WTC11 (cell line): ENCODE results near the gene MAS1. TPM values are rescaled to one million over a fixed set of nuclear protein-coding genes. Genes with fewer than 3 reads are reported as not detected.

ENCODE experiments used
- ATAC-seq: fragments of 200-7000 bp; cut with Tn5 transposase; 2 replicates; pipeline ENCODE4 v1.10.0; 2021; ENCODE audit warnings: mild to moderate bottlenecking, moderate library complexity
- CTCF ChIA-PET: fragments of 300-600 bp; sonication (Branson Sonifier 250); formaldehyde crosslinking; loops from one replicate; lab custom pipeline; 2021; ENCODE audit warnings: antibody characterized with exemption; lab: Charles Lee
- POLR2A ChIA-PET: fragments of 350-600 bp; sonication (Branson Sonifier 250); formaldehyde crosslinking; loops from one replicate; lab custom pipeline; 2021; ENCODE audit warnings: antibody characterized with exemption; lab: Charles Lee
- DNase-seq: peaks from one replicate; pipeline ENCODE4 v3.0.0; 2021; ENCODE audit warnings: low spot score
- H3K27ac Mint-ChIP-seq: 2 replicates; pipeline ENCODE4 v1.8.0; 2021; ENCODE audit warnings: mixed read lengths
- H3K27me3 Mint-ChIP-seq: 2 replicates; pipeline ENCODE4 v1.8.0; 2021; ENCODE audit warnings: low read depth, mild to moderate bottlenecking, moderate library complexity, mixed read lengths
- H3K36me3 Mint-ChIP-seq: 2 replicates; pipeline ENCODE4 v1.8.0; 2021; ENCODE audit warnings: mixed read lengths
- H3K4me1 Mint-ChIP-seq: 2 replicates; pipeline ENCODE4 v1.8.0; 2022; ENCODE audit warnings: mixed read lengths
- H3K4me3 Mint-ChIP-seq: 2 replicates; pipeline ENCODE4 v1.8.0; 2021; ENCODE audit warnings: mild to moderate bottlenecking, moderate library complexity, mixed read lengths
- H3K9me3 Mint-ChIP-seq: 2 replicates; pipeline ENCODE4 v1.8.0; 2021; ENCODE audit warnings: mixed read lengths
- CREB1 ChIP-seq: sonication (generic); formaldehyde crosslinking; IDR thresholded peaks from 2 replicates; pipeline ENCODE4 v1.8.0; 2023; ENCODE audit warnings: mild to moderate bottlenecking, missing genetic modification reagents
- ESRRA ChIP-seq: sonication (generic); formaldehyde crosslinking; IDR thresholded peaks from 2 replicates; pipeline ENCODE4 v1.8.1; 2022; ENCODE audit warnings: mild to moderate bottlenecking, missing genetic modification reagents, borderline replicate concordance
- GTF2I ChIP-seq: fragments of 250-450 bp; sonication (Bioruptor Pico); conservative IDR thresholded peaks from 2 replicates; pipeline ENCODE4 v1.4.0; 2021; ENCODE audit warnings: mild to moderate bottlenecking
- HMGA2 ChIP-seq: fragments of 250-450 bp; sonication (Bioruptor Pico); IDR thresholded peaks from 2 replicates; pipeline ENCODE4 v1.4.0; 2021; ENCODE audit warnings: mild to moderate bottlenecking, moderate library complexity
- IRF2 ChIP-seq: sonication (generic); formaldehyde crosslinking; IDR thresholded peaks from 2 replicates; pipeline ENCODE4 v1.8.0; 2022; ENCODE audit warnings: low read depth, missing genetic modification reagents, borderline replicate concordance
- JAZF1 ChIP-seq: fragments of 250-450 bp; sonication (Bioruptor Pico); IDR thresholded peaks from 2 replicates; pipeline ENCODE4 v1.9.0; 2021; ENCODE audit warnings: moderate library complexity, mild to moderate bottlenecking, inconsistent platforms
- MYBL2 ChIP-seq: sonication (generic); formaldehyde crosslinking; IDR thresholded peaks from 2 replicates; pipeline ENCODE4 v1.8.1; 2023; ENCODE audit warnings: mild to moderate bottlenecking, moderate library complexity, missing genetic modification reagents
- NR1H2 ChIP-seq: sonication (generic); formaldehyde crosslinking; IDR thresholded peaks from 2 replicates; pipeline ENCODE4 v1.9.0; 2021; ENCODE audit warnings: mild to moderate bottlenecking, moderate library complexity, missing genetic modification reagents
- NR2C2 ChIP-seq: sonication (generic); formaldehyde crosslinking; IDR thresholded peaks from 2 replicates; pipeline ENCODE4 v1.8.0; 2022; ENCODE audit warnings: mild to moderate bottlenecking, missing genetic modification reagents
- ZNF138 ChIP-seq: sonication (generic); formaldehyde crosslinking; conservative IDR thresholded peaks from 2 replicates; pipeline ENCODE4 v1.8.1; 2022; ENCODE audit warnings: mild to moderate bottlenecking, moderate library complexity, missing genetic modification reagents
- total RNA-seq: library from RNA; stranded (reverse); gene quantifications from 3 replicates; pipeline ENCODE4 v1.2.3, GENCODE V29; 2021
- TF ChIP-seq, protein P1 (sequence below): fragments of 250-450 bp; sonication (Bioruptor Pico); IDR thresholded peaks from 2 replicates; pipeline ENCODE4 v1.9.0; 2021; ENCODE audit warnings: mild to moderate bottlenecking
- TF ChIP-seq, protein P2 (sequence below): sonication (generic); formaldehyde crosslinking; IDR thresholded peaks from 2 replicates; pipeline ENCODE4 v1.8.1; 2023; ENCODE audit warnings: mild to moderate bottlenecking, moderate library complexity, missing genetic modification reagents
- TF ChIP-seq, protein P3 (sequence below): sonication (generic); formaldehyde crosslinking; IDR thresholded peaks from 2 replicates; pipeline ENCODE4 v1.8.1; 2023; ENCODE audit warnings: mild to moderate bottlenecking, missing genetic modification reagents, moderate library complexity
- TF ChIP-seq, protein P4 (sequence below): fragments of 200-600 bp; IDR thresholded peaks from 2 replicates; pipeline ENCODE4 v1.8.0; 2022; ENCODE audit warnings: antibody characterized with exemption
- TF ChIP-seq, protein P5 (sequence below): fragments of 250-450 bp; sonication (Bioruptor Pico); conservative IDR thresholded peaks from 2 replicates; pipeline ENCODE4 v1.9.0; 2021; ENCODE audit warnings: mild to moderate bottlenecking
- TF ChIP-seq, protein P6 (sequence below): fragments of 250-450 bp; sonication (Bioruptor Pico); IDR thresholded peaks from 2 replicates; pipeline ENCODE4 v1.9.0; 2021; ENCODE audit warnings: mild to moderate bottlenecking, borderline replicate concordance

MAS1 gene
- total RNA-seq, 1 experiment from 2014 or later = 0.68 TPM

DNA sequence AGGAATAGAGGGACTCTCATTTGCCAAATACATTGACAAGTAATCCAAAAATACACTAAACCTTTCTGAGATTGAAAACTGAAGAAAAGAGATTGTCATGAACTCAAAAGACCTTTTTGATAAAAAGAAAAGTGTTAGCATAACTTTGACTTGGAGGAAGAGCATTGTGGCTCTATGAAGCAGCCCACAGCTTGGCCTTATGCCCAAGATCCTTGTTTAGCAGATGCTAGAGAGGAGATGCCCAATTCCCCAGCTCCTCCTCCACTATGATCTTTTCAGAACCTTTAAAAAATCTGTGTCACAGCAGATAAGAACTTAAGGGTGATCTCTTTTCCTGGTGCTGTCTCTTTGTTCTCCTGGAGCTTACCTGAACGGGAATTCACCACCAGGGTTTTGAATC, 42.3 kb downstream of the MAS1 start:
- TF ChIP-seq IRF2 = no peak
- no peak for TF ChIP-seq GTF2I (CRISPR knock-in tag)
- no peak for TF ChIP-seq ESRRA (CRISPR knock-in tag)
- TF ChIP-seq ZNF138 (CRISPR knock-in tag) = no peak
- TF ChIP-seq, protein P1, sequence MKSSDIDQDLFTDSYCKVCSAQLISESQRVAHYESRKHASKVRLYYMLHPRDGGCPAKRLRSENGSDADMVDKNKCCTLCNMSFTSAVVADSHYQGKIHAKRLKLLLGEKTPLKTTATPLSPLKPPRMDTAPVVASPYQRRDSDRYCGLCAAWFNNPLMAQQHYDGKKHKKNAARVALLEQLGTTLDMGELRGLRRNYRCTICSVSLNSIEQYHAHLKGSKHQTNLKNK = no peak
- no peak for TF ChIP-seq CREB1 (CRISPR knock-in tag)
- TF ChIP-seq NR2C2 (CRISPR knock-in tag) = no peak
- TF ChIP-seq, protein P2, sequence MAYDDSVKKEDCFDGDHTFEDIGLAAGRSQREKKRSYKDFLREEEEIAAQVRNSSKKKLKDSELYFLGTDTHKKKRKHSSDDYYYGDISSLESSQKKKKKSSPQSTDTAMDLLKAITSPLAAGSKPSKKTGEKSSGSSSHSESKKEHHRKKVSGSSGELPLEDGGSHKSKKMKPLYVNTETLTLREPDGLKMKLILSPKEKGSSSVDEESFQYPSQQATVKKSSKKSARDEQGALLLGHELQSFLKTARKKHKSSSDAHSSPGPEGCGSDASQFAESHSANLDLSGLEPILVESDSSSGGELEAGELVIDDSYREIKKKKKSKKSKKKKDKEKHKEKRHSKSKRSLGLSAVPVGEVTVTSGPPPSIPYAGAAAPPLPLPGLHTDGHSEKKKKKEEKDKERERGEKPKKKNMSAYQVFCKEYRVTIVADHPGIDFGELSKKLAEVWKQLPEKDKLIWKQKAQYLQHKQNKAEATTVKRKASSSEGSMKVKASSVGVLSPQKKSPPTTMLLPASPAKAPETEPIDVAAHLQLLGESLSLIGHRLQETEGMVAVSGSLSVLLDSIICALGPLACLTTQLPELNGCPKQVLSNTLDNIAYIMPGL = no peak
- no peak for TF ChIP-seq JAZF1 (CRISPR knock-in tag)
- TF ChIP-seq, protein P3, sequence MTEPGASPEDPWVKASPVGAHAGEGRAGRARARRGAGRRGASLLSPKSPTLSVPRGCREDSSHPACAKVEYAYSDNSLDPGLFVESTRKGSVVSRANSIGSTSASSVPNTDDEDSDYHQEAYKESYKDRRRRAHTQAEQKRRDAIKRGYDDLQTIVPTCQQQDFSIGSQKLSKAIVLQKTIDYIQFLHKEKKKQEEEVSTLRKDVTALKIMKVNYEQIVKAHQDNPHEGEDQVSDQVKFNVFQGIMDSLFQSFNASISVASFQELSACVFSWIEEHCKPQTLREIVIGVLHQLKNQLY (CRISPR knock-in tag) = no peak
- no peak for TF ChIP-seq NR1H2
- no peak for TF ChIP-seq HMGA2 (CRISPR knock-in tag)
- TF ChIP-seq, protein P4, sequence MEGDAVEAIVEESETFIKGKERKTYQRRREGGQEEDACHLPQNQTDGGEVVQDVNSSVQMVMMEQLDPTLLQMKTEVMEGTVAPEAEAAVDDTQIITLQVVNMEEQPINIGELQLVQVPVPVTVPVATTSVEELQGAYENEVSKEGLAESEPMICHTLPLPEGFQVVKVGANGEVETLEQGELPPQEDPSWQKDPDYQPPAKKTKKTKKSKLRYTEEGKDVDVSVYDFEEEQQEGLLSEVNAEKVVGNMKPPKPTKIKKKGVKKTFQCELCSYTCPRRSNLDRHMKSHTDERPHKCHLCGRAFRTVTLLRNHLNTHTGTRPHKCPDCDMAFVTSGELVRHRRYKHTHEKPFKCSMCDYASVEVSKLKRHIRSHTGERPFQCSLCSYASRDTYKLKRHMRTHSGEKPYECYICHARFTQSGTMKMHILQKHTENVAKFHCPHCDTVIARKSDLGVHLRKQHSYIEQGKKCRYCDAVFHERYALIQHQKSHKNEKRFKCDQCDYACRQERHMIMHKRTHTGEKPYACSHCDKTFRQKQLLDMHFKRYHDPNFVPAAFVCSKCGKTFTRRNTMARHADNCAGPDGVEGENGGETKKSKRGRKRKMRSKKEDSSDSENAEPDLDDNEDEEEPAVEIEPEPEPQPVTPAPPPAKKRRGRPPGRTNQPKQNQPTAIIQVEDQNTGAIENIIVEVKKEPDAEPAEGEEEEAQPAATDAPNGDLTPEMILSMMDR = no peak
- TF ChIP-seq, protein P5, sequence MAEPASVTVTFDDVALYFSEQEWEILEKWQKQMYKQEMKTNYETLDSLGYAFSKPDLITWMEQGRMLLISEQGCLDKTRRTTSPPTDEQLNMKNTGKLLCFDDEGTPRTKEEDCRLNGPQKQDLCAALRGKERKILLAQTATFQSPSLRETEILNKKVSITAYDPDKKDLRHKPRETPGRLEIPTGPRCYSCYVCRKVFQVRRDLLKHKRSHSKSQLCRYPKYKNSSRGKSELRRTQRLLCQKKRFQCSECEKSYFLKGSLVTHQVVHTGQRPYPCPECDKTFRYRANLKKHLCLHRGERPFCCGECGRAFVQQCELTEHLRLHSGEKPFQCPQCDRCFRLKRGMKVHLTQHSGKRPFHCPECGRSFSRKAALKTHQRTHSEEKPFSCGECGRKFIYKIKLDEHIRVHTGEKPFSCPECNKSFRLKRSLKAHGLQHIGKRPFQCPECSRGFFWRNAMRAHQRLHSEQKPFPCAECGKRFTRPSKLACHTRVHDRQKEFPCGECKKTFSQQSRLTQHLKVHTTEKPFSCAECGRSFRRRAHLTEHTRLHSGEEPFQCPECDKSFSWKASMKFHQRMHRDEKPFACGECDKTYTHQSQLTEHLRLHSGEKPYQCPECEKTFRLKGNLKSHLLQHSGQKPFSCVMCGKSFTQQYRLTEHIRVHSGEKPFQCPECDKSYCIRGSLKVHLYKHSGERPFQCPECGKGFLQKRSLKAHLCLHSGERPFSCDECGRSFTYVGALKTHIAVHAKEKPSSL (CRISPR knock-in tag) = no peak
- TF ChIP-seq, protein P6, sequence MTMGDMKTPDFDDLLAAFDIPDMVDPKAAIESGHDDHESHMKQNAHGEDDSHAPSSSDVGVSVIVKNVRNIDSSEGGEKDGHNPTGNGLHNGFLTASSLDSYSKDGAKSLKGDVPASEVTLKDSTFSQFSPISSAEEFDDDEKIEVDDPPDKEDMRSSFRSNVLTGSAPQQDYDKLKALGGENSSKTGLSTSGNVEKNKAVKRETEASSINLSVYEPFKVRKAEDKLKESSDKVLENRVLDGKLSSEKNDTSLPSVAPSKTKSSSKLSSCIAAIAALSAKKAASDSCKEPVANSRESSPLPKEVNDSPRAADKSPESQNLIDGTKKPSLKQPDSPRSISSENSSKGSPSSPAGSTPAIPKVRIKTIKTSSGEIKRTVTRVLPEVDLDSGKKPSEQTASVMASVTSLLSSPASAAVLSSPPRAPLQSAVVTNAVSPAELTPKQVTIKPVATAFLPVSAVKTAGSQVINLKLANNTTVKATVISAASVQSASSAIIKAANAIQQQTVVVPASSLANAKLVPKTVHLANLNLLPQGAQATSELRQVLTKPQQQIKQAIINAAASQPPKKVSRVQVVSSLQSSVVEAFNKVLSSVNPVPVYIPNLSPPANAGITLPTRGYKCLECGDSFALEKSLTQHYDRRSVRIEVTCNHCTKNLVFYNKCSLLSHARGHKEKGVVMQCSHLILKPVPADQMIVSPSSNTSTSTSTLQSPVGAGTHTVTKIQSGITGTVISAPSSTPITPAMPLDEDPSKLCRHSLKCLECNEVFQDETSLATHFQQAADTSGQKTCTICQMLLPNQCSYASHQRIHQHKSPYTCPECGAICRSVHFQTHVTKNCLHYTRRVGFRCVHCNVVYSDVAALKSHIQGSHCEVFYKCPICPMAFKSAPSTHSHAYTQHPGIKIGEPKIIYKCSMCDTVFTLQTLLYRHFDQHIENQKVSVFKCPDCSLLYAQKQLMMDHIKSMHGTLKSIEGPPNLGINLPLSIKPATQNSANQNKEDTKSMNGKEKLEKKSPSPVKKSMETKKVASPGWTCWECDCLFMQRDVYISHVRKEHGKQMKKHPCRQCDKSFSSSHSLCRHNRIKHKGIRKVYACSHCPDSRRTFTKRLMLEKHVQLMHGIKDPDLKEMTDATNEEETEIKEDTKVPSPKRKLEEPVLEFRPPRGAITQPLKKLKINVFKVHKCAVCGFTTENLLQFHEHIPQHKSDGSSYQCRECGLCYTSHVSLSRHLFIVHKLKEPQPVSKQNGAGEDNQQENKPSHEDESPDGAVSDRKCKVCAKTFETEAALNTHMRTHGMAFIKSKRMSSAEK (CRISPR knock-in tag) = no peak
- TF ChIP-seq MYBL2 (CRISPR knock-in tag) = no peak
- TF ChIP-seq, all 79 proteins: peak for 0
- Mint-ChIP-seq H3K4me3 (no peak overlapping the region), H3K36me3 (no peaks in the 10 kb centered on the region), H3K27me3 (peaks cover 7% of the 10 kb centered on the region; the same call in 1 of the 2 replicates), H3K27ac (no peak overlapping the region), H3K4me1 (no peaks in the 10 kb centered on the region), H3K9me3 (peaks cover 15% of the 10 kb centered on the region)
- ChIA-PET CTCF (interaction anchor here (1.0 to 1.1 kb wide), 2 partner anchors 9 to 70 kb away, joined by 3 read pairs; no protein-coding TSS in a partner anchor), POLR2A (no interaction called here)
- ATAC-seq (no peak), DNase-seq (no peak)
